Measurements from ENCODE around the gene GAREM1. TPM values are rescaled to one million over a fixed set of nuclear protein-coding genes. Genes with fewer than 3 reads are reported as not detected.

The GAREM1 gene
- total RNA-seq, 1 donor from 2014 or later = 5.1 TPM

GRCh38 chr18:32280911-32281310 lies 189.8 kb downstream of the GAREM1 start:
- no peak overlapping the region for H3K27ac ChIP-seq

GRCh38 chr18:32280188-32280783 lies 190.4 kb downstream of the GAREM1 start:
- no peaks in the 10 kb centered on the region for H4K20me1 ChIP-seq (ENCODE audit: low read depth)
- H3K27me3 Mint-ChIP-seq (ENCODE audit: insufficient read depth, low read depth) = no peaks in the 10 kb centered on the region
- H3K27me3 ChIP-seq = no peaks in the 10 kb centered on the region
- no peak overlapping the region for H3K4me3 ChIP-seq
- H3K79me2 ChIP-seq (ENCODE audit: low read depth) = no peaks in the 10 kb centered on the region
- no peak for DNase-seq (ENCODE audit: low spot score)
- TF ChIP-seq EZH2phosphoT487 (IDR thresholded peaks at IDR 0.05) = no peak
- TF ChIP-seq EZH2 (IDR thresholded peaks at IDR 0.05) = no peak
- TF ChIP-seq CTCF (IDR thresholded peaks at IDR 0.05) = no peak
- no peak overlapping the region for H2AFZ ChIP-seq (replicated peaks)
- no peaks in the 10 kb centered on the region for H3K9me3 ChIP-seq (ENCODE audit: low read depth)
- H3K9ac ChIP-seq = no peak overlapping the region
- no peaks in the 10 kb centered on the region for H3K4me1 ChIP-seq
- no peaks in the 10 kb centered on the region for H3F3A ChIP-seq (ENCODE audit: low read depth)
- H3K36me3 Mint-ChIP-seq = peaks cover 6% of the 10 kb centered on the region
- no peaks in the 10 kb centered on the region for H3K9me3 Mint-ChIP-seq
- H3K4me3 Mint-ChIP-seq = no peak overlapping the region
- no peak overlapping the region for H3K27ac ChIP-seq
- no peaks in the 10 kb centered on the region for H3K36me3 ChIP-seq
- H3K27ac Mint-ChIP-seq = no peak overlapping the region
- H3K4me2 ChIP-seq = no peak overlapping the region
- no peaks in the 10 kb centered on the region for H3K4me1 Mint-ChIP-seq

More at GRCh38 chr18:32280911-32281310, 189.8 kb downstream of the GAREM1 start:
- Histone ChIP-seq H2AFZ (replicated peaks) (no peak overlapping the region), H3K9me3 (ENCODE audit: low read depth) (no peaks in the 10 kb centered on the region), H3K4me3 (no peak overlapping the region), H3K36me3 (no peaks in the 10 kb centered on the region), H3K9ac (no peak overlapping the region), H3K27me3 (no peaks in the 10 kb centered on the region), H3K4me1 (no peaks in the 10 kb centered on the region), H3F3A (ENCODE audit: low read depth) (no peaks in the 10 kb centered on the region), H3K4me2 (no peak overlapping the region), H3K79me2 (ENCODE audit: low read depth) (no peaks in the 10 kb centered on the region), H4K20me1 (ENCODE audit: low read depth) (no peaks in the 10 kb centered on the region)
- no peak overlapping the region for H3K27ac Mint-ChIP-seq
- no peak overlapping the region for H3K4me3 Mint-ChIP-seq
- DNase-seq (ENCODE audit: low spot score) = no peak
- no peak for TF ChIP-seq EZH2phosphoT487 (IDR thresholded peaks at IDR 0.05)
- no peak for TF ChIP-seq EZH2 (IDR thresholded peaks at IDR 0.05)
- no peak for TF ChIP-seq CTCF (IDR thresholded peaks at IDR 0.05)
- no peaks in the 10 kb centered on the region for H3K9me3 Mint-ChIP-seq
- H3K27me3 Mint-ChIP-seq (ENCODE audit: insufficient read depth, low read depth) = no peaks in the 10 kb centered on the region
- no peaks in the 10 kb centered on the region for H3K4me1 Mint-ChIP-seq
- peaks cover 8% of the 10 kb centered on the region for H3K36me3 Mint-ChIP-seq

- no peak overlapping the region for H3K4me2 ChIP-seq
- no peaks in the 10 kb centered on the region for H3K4me1 Mint-ChIP-seq
- no peaks in the 10 kb centered on the region for H3K36me3 ChIP-seq
- H2AFZ ChIP-seq (replicated peaks) = no peak overlapping the region
- TF ChIP-seq EZH2phosphoT487 (IDR thresholded peaks at IDR 0.05) (no peak), EZH2 (IDR thresholded peaks at IDR 0.05) (no peak), CTCF (IDR thresholded peaks at IDR 0.05) (no peak)
- no peak overlapping the region for H3K4me3 Mint-ChIP-seq
- H3F3A ChIP-seq (ENCODE audit: low read depth) = no peaks in the 10 kb centered on the region
- no peaks in the 10 kb centered on the region for H3K79me2 ChIP-seq (ENCODE audit: low read depth)
- peaks cover 7% of the 10 kb centered on the region for H3K36me3 Mint-ChIP-seq
- no peaks in the 10 kb centered on the region for H3K27me3 Mint-ChIP-seq (ENCODE audit: insufficient read depth, low read depth)
- H3K27ac Mint-ChIP-seq = no peak overlapping the region
- H3K9ac ChIP-seq = no peak overlapping the region
- H3K9me3 ChIP-seq (ENCODE audit: low read depth) = no peaks in the 10 kb centered on the region
- no peaks in the 10 kb centered on the region for H3K9me3 Mint-ChIP-seq
- no peaks in the 10 kb centered on the region for H3K27me3 ChIP-seq
- DNase-seq (ENCODE audit: low spot score) = no peak
- H3K4me3 ChIP-seq = no peak overlapping the region
- H3K4me1 ChIP-seq = no peaks in the 10 kb centered on the region
- H3K27ac ChIP-seq = no peak overlapping the region
- H4K20me1 ChIP-seq (ENCODE audit: low read depth) = no peaks in the 10 kb centered on the region
Observed at GRCh38 chr18:32278177-32278799, 192.4 kb downstream of the GAREM1 start.

All from neural progenitor cell (in vitro differentiated cells).